Keratinocyte (primary cell): ENCODE results near the gene ENTR1. TPM values are rescaled to one million over a fixed set of nuclear protein-coding genes. Genes with fewer than 3 reads are reported as not detected.

Experiments used
- DNase-seq: peaks from one replicate; pipeline ENCODE4 v3.0.0-alpha.2; 2011; ENCODE audit warnings: low read depth, missing footprints, low spot score
- FAIRE-seq: peaks from 2 replicates; lab custom pipeline; 2011; peaks lifted over from hg19 to GRCh38; lab: Jason Lieb, UNC
- H2AFZ ChIP-seq: 2 replicates; pipeline ENCODE4 v1.6.0; 2012; ENCODE audit warnings: low read length, control low read depth, inconsistent platforms; ENCODE audit not compliant: control insufficient read depth
- H3K27ac ChIP-seq: 2 replicates; pipeline ENCODE4 v1.5.1; 2011; ENCODE audit warnings: low read length; ENCODE audit not compliant: control insufficient read depth, insufficient read depth
- H3K27me3 ChIP-seq: 3 replicates; pipeline ENCODE4 v1.6.0; 2011; ENCODE audit warnings: low read length; ENCODE audit not compliant: control insufficient read depth, insufficient read depth; ENCODE audit errors: extremely low read depth
- H3K36me3 ChIP-seq, 2 experiments: 2 replicates in 1 of 2; 3 replicates in 1 of 2; pipeline ENCODE4 v1.5.1; 2011; ENCODE audit warnings: low read length in 2 of 2, mild to moderate bottlenecking in 1 of 2; ENCODE audit not compliant: control insufficient read depth in 2 of 2, insufficient read depth in 2 of 2; ENCODE audit errors: extremely low read depth in 1 of 2
- H3K4me1 ChIP-seq: 3 replicates; pipeline ENCODE4 v1.5.1; 2011; ENCODE audit warnings: low read length; ENCODE audit not compliant: control insufficient read depth, insufficient read depth; ENCODE audit errors: extremely low read depth
- H3K4me2 ChIP-seq: 3 replicates; pipeline ENCODE4 v1.6.0; 2011; ENCODE audit warnings: low read depth, low read length; ENCODE audit not compliant: control insufficient read depth, insufficient read depth; ENCODE audit errors: extremely low read depth
- H3K4me3 ChIP-seq, 3 experiments: fragments of 200-600 bp in 1 of 3; sonication (generic) in 1 of 3; 2 replicates in 2 of 3; 3 replicates in 1 of 3; pipeline ENCODE4 v1.5.1; 2011 to 2016; ENCODE audit warnings: low read length in 3 of 3, mild to moderate bottlenecking in 3 of 3, control low read depth in 2 of 3, inconsistent platforms in 1 of 3, low read depth in 1 of 3, mixed read lengths in 1 of 3, mixed run types in 1 of 3, moderate library complexity in 1 of 3; ENCODE audit not compliant: control insufficient read depth in 2 of 3, insufficient read depth in 2 of 3; ENCODE audit errors: extremely low read depth in 1 of 3
- H3K79me2 ChIP-seq: 2 replicates; pipeline ENCODE4 v1.6.0; 2012; ENCODE audit warnings: low read length; ENCODE audit not compliant: control insufficient read depth, insufficient read depth
- H3K9ac ChIP-seq: 3 replicates; pipeline ENCODE4 v1.6.0; 2011; ENCODE audit warnings: low read length; ENCODE audit not compliant: control insufficient read depth, insufficient read depth; ENCODE audit errors: extremely low read depth
- H3K9me1 ChIP-seq: 3 replicates; pipeline ENCODE4 v1.6.0; 2011; ENCODE audit warnings: low read length; ENCODE audit not compliant: control insufficient read depth, insufficient read depth; ENCODE audit errors: extremely low read depth
- H3K9me3 ChIP-seq: 2 replicates; pipeline ENCODE4 v1.5.1; 2012; ENCODE audit warnings: low read depth, low read length; ENCODE audit not compliant: control insufficient read depth
- H4K20me1 ChIP-seq: 3 replicates; pipeline ENCODE4 v1.6.0; 2011; ENCODE audit warnings: low read length; ENCODE audit not compliant: control insufficient read depth, insufficient read depth; ENCODE audit errors: extremely low read depth
- CTCF ChIP-seq, 3 experiments: IDR thresholded peaks in 1 of 3; conservative IDR thresholded peaks in 1 of 3; optimal IDR thresholded peaks in 1 of 3; 2 replicates in 2 of 3; 3 replicates in 1 of 3; pipeline versions ENCODE3 to v1.5.1; 2011; ENCODE audit warnings: low read length in 3 of 3, mild to moderate bottlenecking in 3 of 3, moderate library complexity in 2 of 3, control low read depth in 1 of 3, inconsistent platforms in 1 of 3; ENCODE audit not compliant: insufficient read depth in 2 of 3; ENCODE audit errors: extremely low read depth in 1 of 3
- EZH2 ChIP-seq: IDR thresholded peaks from one replicate; pipeline ENCODE4 v1.6.1; 2012; ENCODE audit warnings: inconsistent platforms, mild to moderate bottlenecking, low read length, moderate library complexity
- dilution Hi-C: fragments of 300-500 bp; cut with MboI; formaldehyde crosslinking; loops from one replicate; pipeline ENCODE4 v1.7.0; 2020; ENCODE audit warnings: low sequenced_read_pairs; ENCODE audit not compliant: extremely low pct_ligation_motif_present
- polyA plus RNA-seq, 5 experiments: library from polyadenylated mRNA; depleted of rRNA in 3 of 5; stranded (reverse) in 3 of 5; stranded (forward) in 1 of 5; unstranded in 1 of 5; fragments of >200 nt; gene quantifications; 1 replicate in 1 of 5; 2 replicates in 3 of 5; 3 replicates in 1 of 5; pipeline versions ENCODE4 v1.2.1 to v1.2.3, GENCODE V29; 2011 to 2012; ENCODE audit warnings: missing spikeins in 2 of 5, low read depth in 1 of 5, low replicate concordance in 1 of 5

ENTR1 gene
- polyA plus RNA-seq, 1 donor (not counting 4 experiments of a cell fraction or from before 2014, with no cell fraction given): 46.5 TPM

- no peaks in the 10 kb centered on the region for H4K20me1 ChIP-seq
- no peaks in the 10 kb centered on the region for H3K9me1 ChIP-seq
- TF ChIP-seq CTCF (optimal IDR thresholded peaks at IDR 0.05 in 1 of 3, IDR thresholded peaks at IDR 0.05 in 1 of 3, conservative IDR thresholded peaks at IDR 0.05 in 1 of 3; ENCODE audit: extremely low read depth in 1 of 3, insufficient read depth in 2 of 3, low read length in 3 of 3) (no peak), EZH2 (no peak)
- no peak overlapping the region for H3K27ac ChIP-seq
- peaks cover 0 to 3% of the 10 kb centered on the region in 2 experiments for H3K36me3 ChIP-seq
- H3K9ac ChIP-seq: no peak overlapping the region
- H3K9me3 ChIP-seq: no peaks in the 10 kb centered on the region
- DNase-seq: no peak
- H2AFZ ChIP-seq: no peak overlapping the region
- H3K27me3 ChIP-seq: no peaks in the 10 kb centered on the region
- H3K4me1 ChIP-seq: peaks cover 12% of the 10 kb centered on the region
- no peak for FAIRE-seq
- H3K4me3 ChIP-seq: no peak overlapping the region
- H3K79me2 ChIP-seq: no peaks in the 10 kb centered on the region
- no peak overlapping the region for H3K4me2 ChIP-seq
- dilution Hi-C loops: no loop called here
Measured at GRCh38 chr9:136359774-136360718, 50.4 kb downstream of the ENTR1 start.

GRCh38 chr9:136358888-136359287, 51.5 kb downstream of the ENTR1 start:
- no peak overlapping the region for H3K4me2 ChIP-seq
- H3K4me3 ChIP-seq: no peak overlapping the region
- H4K20me1 ChIP-seq: no peaks in the 10 kb centered on the region
- H3K4me1 ChIP-seq: peaks cover 9% of the 10 kb centered on the region
- H3K79me2 ChIP-seq: no peaks in the 10 kb centered on the region
- no peaks in the 10 kb centered on the region for H3K9me1 ChIP-seq
- peaks cover 0 to 3% of the 10 kb centered on the region in 2 experiments for H3K36me3 ChIP-seq
- no peak overlapping the region for H2AFZ ChIP-seq
- H3K9ac ChIP-seq: no peak overlapping the region
- DNase-seq: no peak
- no peak for TF ChIP-seq EZH2
- no peak for TF ChIP-seq CTCF (optimal IDR thresholded peaks at IDR 0.05 in 1 of 3, IDR thresholded peaks at IDR 0.05 in 1 of 3, conservative IDR thresholded peaks at IDR 0.05 in 1 of 3; ENCODE audit: extremely low read depth in 1 of 3, insufficient read depth in 2 of 3, low read length in 3 of 3)
- no peak for FAIRE-seq
- no peaks in the 10 kb centered on the region for H3K27me3 ChIP-seq
- no peak overlapping the region for H3K27ac ChIP-seq
- H3K9me3 ChIP-seq: no peaks in the 10 kb centered on the region
- dilution Hi-C loops: no loop called here
